Rectal smooth muscle tissue (tissue), 1 donor: ENCODE data around the gene BMP4.
"Not testable (repeated sequence)": the region's sequence is repeated elsewhere in the genome, so short reads cannot be mapped to it uniquely, and the experiment has no call there.

Experiments used
- H3K27ac ChIP-seq: one replicate; pipeline ENCODE4 v1.7.0; 2013; ENCODE audit warnings: low read depth, low read length, inconsistent platforms
- H3K27me3 ChIP-seq: one replicate; pipeline ENCODE4 v1.7.0; 2013; ENCODE audit warnings: low read length; ENCODE audit not compliant: control insufficient read depth, insufficient read depth
- H3K36me3 ChIP-seq: one replicate; pipeline ENCODE4 v1.7.0; 2013; ENCODE audit warnings: low read length; ENCODE audit not compliant: control insufficient read depth, insufficient read depth
- H3K4me1 ChIP-seq: one replicate; pipeline ENCODE4 v1.7.0; 2013; ENCODE audit warnings: low read length; ENCODE audit not compliant: control insufficient read depth, insufficient read depth
- H3K4me3 ChIP-seq: one replicate; pipeline ENCODE4 v1.7.0; 2013; ENCODE audit warnings: low read length
- H3K9ac ChIP-seq: one replicate; pipeline ENCODE4 v1.7.0; 2013; ENCODE audit warnings: low read length

Gene BMP4

DNA sequence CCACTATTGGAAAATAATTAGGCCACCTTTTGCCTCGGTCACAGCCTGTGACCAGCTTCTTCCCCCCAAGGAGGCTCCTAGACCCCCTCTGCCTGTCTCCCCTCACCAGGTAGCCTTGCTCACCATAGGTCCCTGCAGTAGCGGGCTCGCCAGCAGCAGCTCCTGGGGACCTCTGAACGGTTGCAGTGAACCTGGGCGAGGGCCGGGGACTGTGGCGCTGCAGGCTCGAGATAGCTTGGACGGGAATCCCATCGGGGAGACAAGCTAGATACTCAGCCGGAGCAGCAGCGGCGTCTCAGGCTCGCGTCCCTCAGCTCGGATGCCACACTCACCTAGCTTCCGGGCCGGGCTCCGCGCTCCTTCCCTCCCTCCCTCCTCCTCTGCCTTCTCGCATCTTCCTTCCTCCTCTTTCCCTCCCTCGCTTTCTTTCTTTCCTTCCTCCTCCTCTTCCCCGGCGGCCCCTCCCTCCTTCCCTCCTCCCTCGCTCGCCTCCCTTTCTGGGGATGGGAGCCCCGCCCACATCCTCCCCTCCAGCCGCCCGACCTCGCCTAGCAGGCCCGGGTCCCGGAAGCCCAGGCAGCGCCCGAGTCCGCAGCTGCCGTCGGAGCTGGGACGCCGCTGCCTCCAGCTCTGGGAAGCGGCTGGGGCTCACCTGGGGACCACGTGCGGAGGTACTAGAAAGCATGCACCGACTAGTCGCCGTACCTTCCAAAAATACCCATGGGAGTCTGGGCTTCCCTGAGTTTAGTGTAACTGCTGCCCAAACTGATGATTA is at the start of gene BMP4:
TSS of gene BMP4 (minus strand) at position 399 of the 775 bp plus-strand sequence. CDS start 4,603 bp downstream, outside the sequence.
- H3K4me3 ChIP-seq: peak within 1 kb of the TSS; percentile 68
- peaks cover 15% of the 10 kb centered on the region for H3K27me3 ChIP-seq
- no peak within 1 kb of the TSS for H3K9ac ChIP-seq
- H3K4me1 ChIP-seq: no peaks in the 10 kb centered on the region
- H3K27ac ChIP-seq: peak within 1 kb of the TSS; percentile 31
- H3K36me3 ChIP-seq: no peaks in the 10 kb centered on the region

DNA sequence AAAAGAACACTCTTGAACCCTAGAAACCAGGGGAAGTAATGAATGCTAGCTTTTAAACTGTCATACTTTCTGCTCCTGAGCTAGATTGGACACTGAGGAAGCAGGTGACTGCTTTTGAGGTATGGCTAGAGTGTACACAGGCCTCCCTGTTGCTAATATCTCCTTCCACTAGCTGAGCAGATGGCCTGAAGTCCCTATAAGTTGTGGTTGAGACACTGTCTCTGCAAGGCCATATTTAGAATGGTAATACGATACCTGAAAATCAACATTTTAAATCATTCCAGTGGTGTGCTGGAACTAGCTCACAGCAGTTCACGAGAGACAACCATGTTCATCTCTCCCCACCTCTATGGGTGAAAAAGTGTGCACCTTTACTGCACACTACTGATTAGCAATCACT is 46.4 kb upstream of the BMP4 start:
- Histone ChIP-seq H3K9ac (no peak overlapping the region), H3K4me3 (no peak overlapping the region), H3K27ac (no peak overlapping the region), H3K4me1 (no peaks in the 10 kb centered on the region), H3K36me3 (no peaks in the 10 kb centered on the region), H3K27me3 (no peaks in the 10 kb centered on the region)

DNA sequence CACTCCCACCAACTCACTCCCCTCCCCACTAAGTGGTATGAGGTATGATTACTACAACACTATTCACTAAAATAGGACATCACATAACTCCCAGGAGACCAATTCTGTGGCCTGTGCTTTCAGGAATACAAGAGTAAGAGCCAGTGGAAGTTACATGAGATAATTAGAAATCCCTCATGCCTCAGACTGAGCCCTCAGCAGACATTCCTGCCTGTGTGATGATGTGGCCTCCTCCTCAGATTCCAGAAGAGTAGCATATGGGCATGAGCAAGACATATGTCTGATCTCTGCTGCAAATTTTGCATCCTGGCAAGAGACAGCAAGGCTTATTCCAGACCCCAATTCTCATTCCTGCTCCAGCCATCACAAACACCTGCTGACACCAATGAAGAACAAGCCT is 46.0 kb upstream of the BMP4 start:
- Histone ChIP-seq H3K4me1 (no peaks in the 10 kb centered on the region), H3K36me3 (no peaks in the 10 kb centered on the region), H3K4me3 (no peak overlapping the region), H3K9ac (no peak overlapping the region), H3K27ac (no peak overlapping the region), H3K27me3 (no peaks in the 10 kb centered on the region)

DNA sequence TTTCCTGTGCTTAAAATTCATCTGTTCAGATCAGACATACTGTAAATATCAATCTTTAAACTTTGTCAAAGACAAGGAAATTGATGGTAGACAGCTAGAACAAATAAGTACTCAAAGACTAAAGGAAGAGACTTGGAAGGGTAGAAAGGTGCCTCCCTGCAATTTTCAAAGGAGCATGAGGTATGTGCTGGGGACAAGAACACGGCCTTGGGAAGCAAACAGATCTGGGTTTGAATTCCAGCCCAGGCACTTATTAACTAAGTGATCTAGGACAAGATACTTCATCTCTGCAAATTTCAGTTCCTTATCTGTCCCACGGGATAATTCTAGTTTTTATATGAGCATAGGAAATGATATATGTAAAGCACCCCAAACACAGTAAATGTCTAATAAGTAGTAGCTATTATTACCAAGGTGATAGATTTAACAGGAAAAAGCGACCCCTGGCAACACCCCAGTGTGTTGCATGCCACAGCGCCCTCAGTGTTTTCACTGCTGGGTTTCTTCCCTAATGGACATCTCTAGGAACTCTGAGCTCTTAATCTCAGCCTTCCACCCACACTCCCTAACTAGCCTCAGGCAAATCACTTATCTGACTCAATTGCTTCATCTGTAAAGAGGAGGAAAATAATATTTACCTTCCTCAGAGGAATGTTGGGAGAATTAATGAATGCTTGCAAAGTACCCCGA is 44.7 kb upstream of the BMP4 start:
- no peaks in the 10 kb centered on the region for H3K27me3 ChIP-seq
- no peak overlapping the region for H3K27ac ChIP-seq
- no peaks in the 10 kb centered on the region for H3K36me3 ChIP-seq
- H3K4me3 ChIP-seq: no peak overlapping the region
- H3K9ac ChIP-seq: no peak overlapping the region
- no peaks in the 10 kb centered on the region for H3K4me1 ChIP-seq

DNA sequence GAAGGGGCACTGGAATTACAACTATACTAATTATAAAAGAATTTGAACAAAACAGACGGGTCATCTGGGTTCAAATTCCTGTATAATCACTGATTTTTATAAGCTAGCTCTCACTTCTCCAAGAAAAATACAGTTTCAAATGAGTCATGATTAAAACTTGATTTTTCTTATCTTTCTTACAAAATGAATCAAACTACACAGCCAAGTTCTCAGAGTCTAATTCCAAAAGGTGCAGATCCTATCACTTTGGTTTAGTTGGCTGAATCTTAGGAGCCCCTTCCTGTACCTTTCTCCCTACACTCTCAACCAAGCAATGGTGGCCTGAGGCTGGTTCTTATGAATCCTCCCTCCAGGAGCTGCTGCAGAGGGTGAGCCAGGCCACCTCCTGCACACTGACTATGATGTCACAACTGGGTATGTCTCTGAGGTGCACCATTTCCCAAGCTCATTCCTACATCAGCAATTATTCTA is 43.8 kb upstream of the BMP4 start:
- Histone ChIP-seq H3K4me3 (no peak overlapping the region), H3K36me3 (no peaks in the 10 kb centered on the region), H3K4me1 (no peaks in the 10 kb centered on the region), H3K27ac (no peak overlapping the region), H3K27me3 (no peaks in the 10 kb centered on the region), H3K9ac (no peak overlapping the region)

DNA sequence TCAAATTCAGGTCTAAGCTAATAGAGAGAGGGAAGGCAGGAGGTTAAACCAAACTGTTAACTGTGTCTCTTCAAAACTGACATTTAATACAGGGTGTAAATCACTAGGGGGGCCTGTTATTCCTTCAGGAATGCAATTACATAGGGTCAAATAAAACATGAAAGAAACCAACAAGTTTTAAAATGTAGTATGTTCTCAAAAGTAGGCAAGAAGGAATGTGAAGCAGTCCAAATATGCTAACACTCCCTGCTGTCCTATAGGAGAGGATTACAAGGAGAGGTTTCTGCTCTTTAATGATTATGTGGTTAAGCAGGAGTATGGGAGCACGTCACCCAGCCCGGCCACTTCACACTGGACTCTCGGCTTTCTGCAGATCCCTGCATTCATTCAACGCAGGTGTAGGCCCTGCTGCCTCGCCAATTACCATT is 42.5 kb upstream of the BMP4 start:
- H3K27me3 ChIP-seq: no peaks in the 10 kb centered on the region
- no peak overlapping the region for H3K9ac ChIP-seq
- H3K36me3 ChIP-seq: no peaks in the 10 kb centered on the region
- H3K4me1 ChIP-seq: no peaks in the 10 kb centered on the region
- no peak overlapping the region for H3K4me3 ChIP-seq
- H3K27ac ChIP-seq: no peak overlapping the region

DNA sequence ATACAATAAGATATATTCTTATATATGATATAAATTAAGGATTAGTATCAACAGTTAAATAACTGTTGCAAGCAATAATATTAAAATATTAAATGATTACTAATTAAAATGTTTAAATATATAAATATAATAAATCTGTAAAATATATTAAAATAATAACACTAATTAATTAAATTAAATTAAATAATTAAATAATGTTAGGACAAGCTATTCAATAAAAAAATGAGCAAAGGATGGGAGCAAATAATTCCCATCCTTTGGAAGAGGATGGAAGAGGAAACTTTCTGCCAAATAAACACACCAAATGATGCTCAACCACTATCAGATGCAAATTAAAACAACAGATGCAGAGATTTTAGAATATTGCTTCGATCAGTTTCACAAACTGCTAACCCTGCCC is 39.4 kb upstream of the BMP4 start:
- H3K27ac ChIP-seq: no peak overlapping the region
- H3K4me1 ChIP-seq: no peaks in the 10 kb centered on the region
- H3K27me3 ChIP-seq: no peaks in the 10 kb centered on the region
- no peak overlapping the region for H3K4me3 ChIP-seq
- no peaks in the 10 kb centered on the region for H3K36me3 ChIP-seq
- H3K9ac ChIP-seq: no peak overlapping the region

DNA sequence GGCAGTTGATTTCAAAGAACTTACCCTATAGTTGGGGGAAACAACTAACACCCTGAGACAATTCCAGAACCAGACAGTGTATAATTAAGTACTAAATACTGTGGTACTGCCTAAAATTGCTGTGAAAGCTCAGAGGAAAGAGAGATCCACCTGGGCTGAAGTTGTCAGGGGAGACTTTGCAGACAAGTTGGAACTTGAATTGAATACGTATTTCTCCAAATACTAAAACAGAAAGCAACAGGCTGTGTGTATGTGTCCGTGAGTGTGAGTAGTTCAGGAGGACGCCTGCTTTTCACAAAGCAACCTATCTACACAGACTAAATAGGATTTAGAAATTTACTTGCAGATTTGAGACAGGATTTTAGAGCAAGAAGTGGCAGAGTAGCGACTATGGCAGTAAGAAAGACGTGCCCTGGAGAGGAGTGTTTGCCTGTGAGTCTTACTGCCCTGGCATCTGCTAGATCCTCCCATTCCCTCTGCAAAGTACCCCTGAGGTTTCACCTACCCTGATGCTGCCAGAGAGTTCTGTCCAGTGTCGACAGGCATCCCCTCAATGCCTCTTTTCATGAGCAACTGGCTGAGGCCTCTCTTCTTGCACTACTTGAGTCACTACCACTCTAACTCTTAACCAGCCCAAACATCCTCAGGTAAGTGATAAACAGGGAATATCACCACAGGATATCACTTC is 37.4 kb upstream of the BMP4 start:
- Histone ChIP-seq H3K4me3 (no peak overlapping the region), H3K4me1 (no peaks in the 10 kb centered on the region)

DNA sequence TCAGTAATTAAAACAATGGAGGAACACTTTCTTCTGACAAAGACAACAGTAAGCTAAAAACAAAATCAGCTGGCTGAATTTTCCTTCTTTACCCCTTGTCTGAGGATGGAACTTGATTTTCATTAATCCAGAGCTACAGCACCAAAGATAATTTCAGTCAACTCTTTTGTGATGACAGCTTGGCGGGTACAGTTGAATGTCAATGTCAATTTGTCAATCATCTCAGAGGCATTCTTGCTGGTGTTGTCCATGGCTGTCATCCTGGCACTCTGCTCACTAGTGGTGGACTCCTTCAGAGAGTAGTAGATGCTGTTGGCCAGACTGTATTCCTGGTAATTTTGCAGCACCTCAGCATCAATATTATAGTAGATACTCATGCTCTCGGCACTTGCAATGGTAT is 34.4 kb upstream of the BMP4 start:
- Histone ChIP-seq H3K27me3 (no peaks in the 10 kb centered on the region), H3K9ac (no peak overlapping the region), H3K4me1 (no peaks in the 10 kb centered on the region), H3K27ac (no peak overlapping the region), H3K4me3 (no peak overlapping the region), H3K36me3 (no peaks in the 10 kb centered on the region)

More for the DNA sequence above, 37.4 kb upstream of the BMP4 start:
- Histone ChIP-seq H3K27ac (no peak overlapping the region), H3K27me3 (no peaks in the 10 kb centered on the region), H3K36me3 (no peaks in the 10 kb centered on the region), H3K9ac (no peak overlapping the region)

DNA sequence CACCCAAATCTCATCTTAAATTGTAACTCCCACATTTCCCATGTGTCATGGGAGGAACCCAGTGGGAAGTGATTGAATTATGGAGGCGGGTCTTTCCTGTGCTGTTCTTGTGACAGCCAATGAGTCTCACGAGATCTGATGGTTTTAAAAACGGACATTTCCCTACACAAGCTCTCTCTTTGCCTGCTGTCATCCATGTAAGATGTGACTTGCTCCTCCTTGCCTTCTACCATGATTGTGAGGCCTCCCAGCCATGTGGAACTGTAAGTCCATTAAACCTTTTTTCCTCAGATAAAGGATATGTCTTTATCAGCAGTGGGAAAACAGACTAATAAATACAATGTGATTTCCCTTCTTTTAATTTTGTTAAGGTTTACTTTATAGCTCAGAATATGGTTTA is 30.1 kb upstream of the BMP4 start:
- H3K36me3 ChIP-seq, H3K9ac ChIP-seq, H3K27ac ChIP-seq, H3K4me1 ChIP-seq, H3K27me3 ChIP-seq, H3K4me3 ChIP-seq: not testable (repeated sequence)

DNA sequence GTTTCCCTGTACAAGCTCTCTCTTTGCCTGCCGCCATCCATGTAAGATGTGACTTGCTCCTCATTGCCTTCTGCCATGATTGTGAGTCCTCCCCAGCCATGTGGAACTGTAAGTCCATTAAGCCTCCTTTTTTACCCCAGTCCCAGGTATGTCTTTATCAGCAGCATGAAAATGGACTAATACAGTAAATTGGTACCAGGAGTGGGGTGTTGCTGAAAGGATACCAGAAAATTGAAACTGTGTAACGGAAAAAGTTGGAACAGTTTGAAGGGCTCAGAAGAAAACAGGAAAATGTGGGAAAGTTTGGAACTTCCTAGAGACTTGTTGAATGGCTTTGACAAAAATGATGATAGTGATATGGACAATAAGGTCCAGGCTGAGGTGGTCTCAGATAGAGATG is 28.3 kb upstream of the BMP4 start:
- not testable (repeated sequence) for H3K36me3 ChIP-seq, H3K4me3 ChIP-seq, H3K27ac ChIP-seq, H3K4me1 ChIP-seq, H3K27me3 ChIP-seq, H3K9ac ChIP-seq

DNA sequence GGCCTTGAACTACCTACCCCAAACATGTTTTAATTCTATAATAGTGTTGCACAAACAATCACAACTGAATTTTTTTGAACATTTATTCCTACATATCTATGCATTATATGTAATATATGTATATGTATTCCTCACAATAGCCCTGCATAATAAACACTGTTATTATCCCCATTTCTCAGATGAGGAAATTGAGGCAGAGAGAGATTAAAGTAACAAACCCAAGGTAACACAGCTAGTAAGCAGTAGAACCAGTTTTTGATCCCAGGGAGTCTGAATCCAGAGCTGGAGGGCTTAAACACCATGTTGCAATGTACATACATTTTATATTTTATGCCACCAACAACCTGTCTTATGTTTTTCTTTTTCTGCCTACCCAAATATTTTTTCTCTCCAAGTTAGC is 26.5 kb upstream of the BMP4 start:
- Histone ChIP-seq H3K36me3 (no peaks in the 10 kb centered on the region), H3K4me3 (no peak overlapping the region), H3K9ac (no peak overlapping the region), H3K27me3 (no peaks in the 10 kb centered on the region), H3K27ac (no peak overlapping the region), H3K4me1 (no peaks in the 10 kb centered on the region)
